HG02970 (cell line): ENCODE data around the gene FLNC.

Source experiments
- ATAC-seq: cut with Tn5 transposase; IDR thresholded peaks from one replicate; pipeline ENCODE4 v1.9.1; 2021; ENCODE audit warnings: mild to moderate bottlenecking, moderate library complexity, moderate number of reproducible peaks; ENCODE audit not compliant: unreplicated experiment, low FRiP score

Gene FLNC

GRCh38 chr7:128842674-128843641, 12.8 kb downstream of the FLNC start:
- ATAC-seq: no peak

GRCh38 chr7:128843938-128844621, 13.9 kb downstream of the FLNC start:
- ATAC-seq: no peak

- no peak for ATAC-seq
These were observed 14.6 kb downstream of the FLNC start for GRCh38 chr7:128844777-128845311.

GRCh38 chr7:128845475-128845874, 15.3 kb downstream of the FLNC start:
- no peak for ATAC-seq

GRCh38 chr7:128845987-128846386, 15.8 kb downstream of the FLNC start:
- no peak for ATAC-seq

GRCh38 chr7:128846781-128847444, 16.7 kb downstream of the FLNC start:
- ATAC-seq: no peak

GRCh38 chr7:128847721-128848211, 17.6 kb downstream of the FLNC start:
- ATAC-seq: no peak

GRCh38 chr7:128848289-128849155, 18.3 kb downstream of the FLNC start:
- no peak for ATAC-seq

- no peak for ATAC-seq
These were observed 18.9 kb downstream of the FLNC start for GRCh38 chr7:128849156-128849515.

GRCh38 chr7:128849804-128850490, 19.7 kb downstream of the FLNC start:
- no peak for ATAC-seq

- no peak for ATAC-seq
These were observed 22.5 kb downstream of the FLNC start for GRCh38 chr7:128852537-128853254.

GRCh38 chr7:128853799-128854198, 23.6 kb downstream of the FLNC start:
- no peak for ATAC-seq

GRCh38 chr7:128854396-128854795, 24.2 kb downstream of the FLNC start:
- no peak for ATAC-seq

- no peak for ATAC-seq
These were observed 25.4 kb downstream of the FLNC start for GRCh38 chr7:128855559-128855958.

- no peak for ATAC-seq
These were observed 26.0 kb downstream of the FLNC start for GRCh38 chr7:128856001-128856718.

GRCh38 chr7:128858380-128859231, 28.4 kb downstream of the FLNC start:
- ATAC-seq: no peak
